ENCODE data around the gene LIX1L.

LIX1L gene

DNA sequence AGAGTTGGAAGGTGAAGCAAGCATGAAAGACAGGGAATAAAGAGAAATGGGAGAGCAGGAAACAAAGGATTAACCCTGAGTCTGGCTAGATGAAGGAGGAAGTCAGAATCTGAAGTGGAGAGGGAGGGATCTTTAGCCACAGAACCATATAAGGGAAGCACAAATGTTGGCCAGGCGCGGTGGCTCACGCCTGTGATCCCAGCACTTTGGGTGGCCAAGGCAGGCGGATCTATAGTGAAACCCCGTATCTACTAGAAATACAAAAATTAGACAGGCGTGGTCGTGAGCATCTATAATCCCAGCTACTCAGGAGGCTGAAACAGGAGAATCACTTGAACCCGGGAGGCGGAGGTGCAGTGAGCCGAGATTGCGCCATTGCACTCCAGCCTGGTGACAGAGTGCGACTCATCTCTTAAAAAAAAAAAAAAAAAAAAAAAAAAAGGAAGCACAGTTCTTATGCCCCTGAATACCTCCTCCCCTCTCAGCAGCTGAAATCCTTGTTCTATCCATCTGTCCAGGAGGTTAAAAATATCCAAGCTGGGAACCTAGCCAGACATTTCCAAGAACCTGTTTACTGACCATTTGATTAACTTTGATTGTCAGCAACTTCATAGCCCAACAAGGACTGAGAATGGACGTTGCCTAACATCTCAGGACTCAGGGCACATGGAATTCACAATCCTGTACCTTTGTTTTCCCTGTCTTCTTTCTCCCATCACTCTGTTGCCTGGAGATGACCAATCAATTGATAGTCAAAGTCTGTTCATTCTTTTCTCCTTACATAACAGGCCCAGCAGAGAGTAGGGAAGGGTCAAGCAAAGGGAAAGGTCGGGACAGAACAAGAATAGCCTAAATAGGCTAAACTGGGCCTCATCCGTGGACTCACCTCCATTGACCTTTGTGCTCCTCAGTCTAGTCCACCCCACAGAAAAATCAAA lies 28.0 kb upstream of the LIX1L start:
- peak; percentile 18 for DNase-seq (ENCODE audit: low spot score)

DNA sequence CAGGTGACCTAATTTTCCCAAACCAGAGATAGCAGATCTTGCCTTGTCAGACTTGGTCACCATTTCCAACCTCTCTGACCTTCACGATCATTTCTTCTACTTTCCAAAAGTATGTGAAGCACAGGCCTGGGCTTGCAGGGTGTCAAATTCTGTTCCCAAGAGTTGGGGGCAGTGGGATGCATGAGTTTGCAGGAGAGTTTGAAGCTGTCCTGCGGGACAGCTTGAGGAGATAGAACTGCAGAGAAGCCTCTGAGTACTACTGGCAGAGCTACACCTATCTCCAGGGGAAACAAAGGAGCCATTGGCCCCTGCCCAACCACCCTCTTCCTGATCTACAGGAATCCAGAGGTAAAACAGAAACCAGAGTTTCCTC lies 27.3 kb upstream of the LIX1L start:
- no peak for DNase-seq (ENCODE audit: low spot score)

DNA sequence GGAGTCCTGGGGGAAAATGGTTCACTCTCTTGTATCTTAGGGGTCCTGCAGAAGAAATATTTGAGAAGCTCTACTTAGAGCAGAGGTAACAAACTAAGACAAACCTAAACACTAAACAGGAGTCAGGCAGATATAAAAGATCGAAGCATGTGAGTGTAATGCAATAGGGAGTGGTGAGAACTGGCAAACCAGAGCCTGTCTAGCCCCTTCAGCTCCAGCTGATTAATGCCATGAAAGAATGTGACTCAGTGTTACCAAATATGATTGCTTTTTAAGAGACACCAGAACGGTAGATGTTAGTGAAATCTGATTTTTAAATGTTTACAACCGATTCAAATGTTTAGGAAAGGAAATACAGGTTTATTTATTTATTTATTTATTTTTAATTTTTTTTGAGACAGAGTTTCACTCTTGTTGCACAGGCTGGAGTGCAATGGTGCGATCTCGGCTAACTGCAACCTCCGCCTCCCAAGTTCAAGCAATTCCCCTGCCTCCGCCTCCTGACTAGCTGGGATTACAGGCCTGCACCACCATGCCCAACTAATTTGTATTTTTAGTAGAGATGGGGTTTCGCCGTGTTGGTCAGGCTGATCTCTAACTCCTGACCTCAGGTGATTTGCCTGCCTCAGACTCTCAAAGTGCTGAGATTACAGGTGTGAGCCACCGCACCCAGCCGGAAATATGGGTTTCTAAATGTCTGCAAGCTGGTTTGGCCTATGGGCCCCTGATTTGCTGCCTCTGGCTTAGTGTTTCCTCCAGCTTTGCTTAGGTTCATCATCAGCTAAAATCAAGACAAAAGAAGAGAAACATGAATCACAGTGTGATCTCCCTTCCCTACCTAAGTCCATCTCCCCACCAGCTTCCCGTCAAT lies 26.4 kb upstream of the LIX1L start:
- DNase-seq (ENCODE audit: low spot score) = no peak

DNA sequence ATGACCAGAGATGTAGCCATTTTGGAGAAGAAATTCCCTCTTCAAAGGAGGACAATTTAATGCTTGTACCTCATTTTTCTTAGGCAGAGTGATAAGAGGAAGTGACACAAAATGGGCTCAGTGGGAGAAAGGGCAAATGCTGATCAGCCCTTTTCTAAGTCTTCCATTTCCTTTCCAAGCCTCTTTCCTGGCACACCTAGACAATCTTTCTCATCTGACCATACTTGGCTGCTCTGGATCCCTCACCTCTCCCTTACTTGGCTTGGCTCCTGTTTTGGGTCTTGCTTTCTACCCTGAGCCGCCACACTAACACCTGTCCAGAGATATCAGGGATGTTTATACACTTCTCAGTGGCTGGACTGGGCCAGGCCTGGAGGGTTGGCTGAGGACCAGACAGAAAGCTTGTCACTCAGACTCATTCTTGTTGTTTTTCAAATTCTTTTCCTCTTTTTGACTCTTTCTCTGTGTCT lies 25.4 kb upstream of the LIX1L start:
- no peak for DNase-seq (ENCODE audit: low spot score)

DNA sequence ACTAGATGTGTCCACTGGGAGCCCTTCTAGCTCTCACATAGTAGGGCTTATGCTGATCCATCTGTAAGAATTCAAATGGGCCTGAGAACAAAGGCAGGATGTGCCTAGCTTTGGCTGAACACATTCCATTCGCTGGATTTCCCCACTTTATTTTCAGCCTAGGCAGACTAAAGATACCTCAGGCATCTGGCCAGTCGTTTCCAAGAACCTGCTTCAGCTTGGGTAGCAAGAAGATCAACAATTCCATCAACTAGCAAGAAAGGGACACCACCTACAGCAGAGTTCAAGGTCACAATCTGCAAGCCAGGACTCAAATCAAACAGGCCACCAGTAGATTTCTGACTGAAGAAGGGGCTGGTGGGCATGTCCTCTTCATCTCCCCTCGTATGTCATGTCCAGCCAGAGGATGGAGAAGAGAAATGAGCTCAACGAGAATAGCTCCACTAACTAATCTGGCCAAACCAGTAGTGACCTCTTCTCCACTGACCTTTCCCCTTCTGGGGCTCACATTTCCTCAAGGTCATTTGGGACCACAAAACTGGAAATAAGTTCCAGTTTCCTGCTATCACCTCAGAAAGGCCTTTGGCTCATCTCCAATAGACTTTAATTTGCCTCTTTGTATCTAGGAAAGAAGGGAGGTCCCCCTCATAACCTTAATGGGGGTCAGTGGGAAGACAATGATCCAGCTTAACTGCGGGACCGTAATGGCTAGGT lies 24.4 kb upstream of the LIX1L start:
- no peak for DNase-seq (ENCODE audit: low spot score)

DNA sequence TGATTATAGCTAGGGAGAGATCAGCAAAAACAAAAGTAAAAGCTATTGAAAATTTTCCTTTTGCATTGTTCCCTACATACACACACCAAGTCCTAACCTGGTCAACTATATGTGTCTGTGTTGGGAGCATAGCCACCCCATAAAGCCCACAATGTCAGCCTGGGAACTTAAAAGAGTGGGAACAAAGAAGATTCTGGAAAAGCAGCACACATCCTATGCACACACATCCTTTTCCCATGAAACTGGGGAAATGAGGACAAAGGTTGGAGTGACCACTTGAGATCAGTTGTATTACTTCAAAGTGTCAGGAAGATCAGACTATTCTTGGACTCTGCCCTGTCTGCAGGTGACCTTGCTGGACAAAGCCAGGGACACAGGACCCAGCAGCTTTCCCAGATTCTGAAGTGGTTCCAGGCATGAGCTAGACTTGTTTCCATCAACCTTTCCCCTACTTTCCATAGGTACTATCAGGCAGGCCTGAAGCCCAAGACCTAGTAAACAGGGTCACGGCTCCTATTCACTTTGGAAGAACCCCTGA lies 22.7 kb upstream of the LIX1L start:
- no peak for DNase-seq (ENCODE audit: low spot score)

DNA sequence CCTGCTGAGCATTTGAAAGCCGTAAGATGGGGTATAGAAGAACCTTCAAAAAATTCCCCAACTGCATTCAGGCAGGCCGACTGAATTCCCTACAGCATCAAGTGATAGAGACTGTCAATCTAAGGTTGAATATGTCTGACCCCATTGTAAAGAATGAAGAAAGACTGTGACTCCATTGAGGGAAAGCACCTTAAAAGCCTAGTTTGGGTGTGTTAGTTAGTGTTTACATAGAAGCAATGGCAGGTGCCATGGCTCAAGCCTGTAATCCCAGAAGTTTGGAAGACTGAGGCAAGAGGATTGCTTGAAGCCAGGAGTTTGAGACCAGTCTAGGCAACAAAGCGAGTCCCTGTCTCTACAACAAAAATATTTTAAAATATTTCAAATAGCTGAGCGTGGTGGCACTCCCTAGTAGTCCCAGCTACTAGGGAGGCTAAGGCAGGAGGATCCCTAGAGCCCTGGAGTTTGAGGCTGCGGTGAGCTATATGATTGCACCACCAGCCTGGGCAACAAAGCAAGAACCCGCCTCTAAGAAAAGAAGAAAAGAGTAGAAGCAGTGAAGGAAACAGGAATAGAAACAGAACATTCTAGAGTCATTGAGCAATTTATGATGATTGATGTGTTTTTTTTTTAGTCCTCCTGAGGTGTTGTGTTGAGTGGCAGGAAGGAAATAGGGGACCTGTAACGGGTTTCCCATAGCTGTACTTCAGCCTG lies 22.1 kb upstream of the LIX1L start:
- DNase-seq (ENCODE audit: low spot score) = no peak

DNA sequence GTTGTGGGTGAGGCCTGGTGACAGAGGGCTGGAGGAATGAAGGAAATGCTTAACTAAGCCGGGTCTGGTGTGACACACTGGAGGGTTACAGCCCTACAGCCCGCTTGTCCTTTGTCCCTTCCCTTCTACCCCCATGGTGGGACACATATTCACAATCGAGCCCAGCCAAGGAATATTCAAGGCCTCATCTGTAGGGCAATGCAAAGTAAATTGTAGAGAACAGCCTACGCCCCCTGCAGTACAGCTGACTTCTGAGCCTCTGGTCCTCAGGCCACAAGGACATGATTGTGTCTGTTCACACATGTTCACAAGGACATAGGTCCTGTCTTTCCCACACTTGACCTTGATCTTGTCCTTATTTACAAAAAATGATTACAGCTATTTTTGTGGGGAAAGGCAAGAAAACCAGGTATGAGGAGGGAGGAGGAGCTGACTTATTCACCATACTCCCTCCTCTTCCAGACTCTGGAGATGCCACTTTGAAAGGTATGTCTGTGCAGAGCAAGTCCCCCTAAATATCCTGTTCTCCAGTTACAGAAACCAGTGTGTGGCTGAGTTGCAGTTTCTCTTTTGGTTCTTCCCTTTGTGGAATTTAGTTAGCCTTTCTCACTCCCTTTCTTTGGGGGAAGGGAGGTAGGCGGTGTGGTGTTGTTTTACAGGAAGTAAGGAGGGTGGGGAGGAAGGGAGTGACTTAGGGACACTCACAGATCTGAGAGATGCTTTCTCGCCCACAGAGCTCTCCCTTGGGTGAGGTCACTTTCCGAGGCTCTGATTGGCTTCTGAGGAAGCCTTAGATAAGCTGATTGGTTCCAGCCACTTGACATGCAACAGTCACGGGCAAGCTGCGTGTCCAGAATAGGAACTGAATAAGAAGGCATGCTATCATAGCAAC lies 21.3 kb upstream of the LIX1L start:
- peak; percentile 37 for DNase-seq (ENCODE audit: low spot score)

DNA sequence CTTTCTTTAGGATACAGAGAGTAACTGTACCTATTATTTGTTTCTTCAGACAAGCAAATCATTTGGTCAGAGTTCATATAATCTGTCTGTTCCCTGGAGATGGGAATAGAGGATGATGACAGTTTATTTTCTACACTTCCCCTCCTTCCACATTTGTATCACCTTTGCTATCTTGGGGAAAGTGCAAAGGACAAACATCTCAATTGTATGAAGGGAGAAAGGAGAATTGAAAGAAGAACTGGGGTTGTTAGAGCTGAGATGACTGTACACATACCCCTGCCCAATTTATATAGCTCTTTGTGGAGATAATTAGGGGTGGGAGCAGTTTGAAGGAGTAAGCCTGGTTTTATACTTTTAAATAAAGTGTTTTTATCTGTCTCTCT lies 20.6 kb upstream of the LIX1L start:
- no peak for DNase-seq (ENCODE audit: low spot score)

DNA sequence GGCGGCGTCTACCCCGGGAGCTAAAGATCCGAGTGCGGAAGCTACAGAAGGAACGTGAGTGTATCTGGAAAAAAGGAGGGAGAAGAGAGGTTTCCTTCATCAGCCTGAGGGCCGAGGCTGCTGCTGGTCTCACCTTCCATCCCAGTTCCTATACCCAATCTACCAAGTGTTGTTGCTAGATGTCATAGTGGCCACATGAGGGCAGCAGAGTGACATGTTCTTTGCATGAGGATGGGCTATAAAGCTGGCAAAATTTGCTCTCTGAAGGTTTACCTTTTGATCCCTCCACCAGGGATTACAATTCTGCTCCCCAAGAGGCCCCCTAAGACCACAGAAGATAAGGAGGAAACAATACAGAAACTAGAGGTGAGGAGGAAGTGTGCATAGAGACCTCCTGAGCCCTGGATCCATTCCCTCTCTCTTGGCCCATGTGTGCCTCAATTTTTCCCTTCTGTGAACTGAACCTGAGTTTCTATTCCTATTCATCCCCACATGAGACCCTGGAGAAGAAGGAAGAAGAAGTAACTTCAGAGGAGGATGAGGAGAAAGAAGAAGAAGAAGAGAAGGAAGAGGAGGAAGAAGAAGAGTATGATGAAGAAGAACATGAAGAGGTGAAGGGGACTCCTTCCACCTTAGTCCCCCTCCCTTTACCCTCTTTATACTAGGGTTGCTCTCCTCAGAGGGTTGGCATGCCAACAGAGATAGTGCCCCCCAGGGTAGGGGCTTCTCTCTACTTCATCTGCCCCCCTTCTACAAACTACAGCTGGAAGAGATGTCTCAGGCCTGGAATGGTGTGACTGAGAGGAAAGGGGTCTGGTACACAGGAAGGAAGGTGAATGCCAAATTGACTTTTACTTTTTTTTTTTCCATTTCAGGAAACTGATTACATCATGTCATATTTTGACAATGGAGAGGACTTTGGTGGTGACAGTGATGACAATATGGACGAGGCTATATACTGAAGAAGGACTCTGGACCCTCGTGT lies 20.0 kb upstream of the LIX1L start:
- peak; percentile 82 for DNase-seq (ENCODE audit: low spot score)

DNA sequence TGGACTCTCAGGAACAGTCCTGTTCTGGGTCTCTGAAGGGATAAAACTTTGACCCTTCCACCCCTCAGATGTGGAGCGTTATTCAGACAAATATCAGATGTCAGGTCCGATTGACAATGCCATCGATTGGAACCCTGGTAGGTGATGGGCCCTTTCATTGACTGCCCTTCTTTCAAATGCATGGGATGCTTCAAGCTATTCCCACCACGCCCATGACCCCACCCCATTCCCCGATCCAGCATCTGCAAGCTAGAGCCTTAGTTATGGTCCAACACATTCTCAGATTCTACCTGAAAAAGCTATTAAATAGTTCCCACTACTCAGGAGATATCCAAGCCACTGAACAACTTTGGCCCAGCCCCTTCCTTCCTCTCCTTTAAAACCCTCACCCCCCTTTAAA lies 19.2 kb upstream of the LIX1L start:
- DNase-seq (ENCODE audit: low spot score) = no peak

DNA sequence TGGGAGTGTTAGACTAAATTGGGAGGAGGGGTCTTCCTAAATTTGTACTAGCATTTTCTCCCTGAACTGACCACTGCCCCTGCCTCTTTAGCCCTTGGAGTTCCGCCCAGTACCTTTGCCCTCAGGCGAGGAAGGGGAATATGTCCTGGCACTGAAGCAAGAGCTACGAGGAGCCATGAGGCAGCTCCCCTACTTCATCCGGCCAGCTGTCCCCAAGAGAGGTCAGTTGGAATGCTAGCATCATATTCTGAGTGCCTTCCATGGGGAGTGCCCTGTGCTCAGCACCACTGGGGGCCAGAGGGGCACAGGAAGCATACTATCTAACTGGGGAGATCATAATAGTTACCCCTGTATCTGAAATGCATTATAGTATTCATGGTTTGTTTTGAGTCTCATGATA lies 17.4 kb upstream of the LIX1L start:
- no peak for DNase-seq (ENCODE audit: low spot score)

DNA sequence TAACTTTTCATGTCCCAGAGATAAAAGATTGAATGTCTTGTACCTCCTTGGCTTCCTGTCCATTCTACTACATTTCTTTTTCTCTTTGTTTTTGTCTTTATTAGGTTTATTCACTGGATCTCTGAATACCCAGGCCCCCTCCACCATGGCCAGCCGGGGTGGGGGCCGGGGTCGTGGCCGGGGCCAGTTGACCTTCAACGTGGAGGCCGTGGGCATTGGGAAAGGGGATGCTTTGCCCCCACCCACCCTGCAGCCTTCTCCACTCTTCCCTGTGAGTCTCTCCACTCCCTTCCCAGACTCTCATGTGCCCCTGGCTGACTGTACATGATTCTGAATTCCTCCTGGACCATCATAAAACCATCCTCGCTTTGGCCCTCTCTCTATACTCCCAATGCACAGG lies 16.9 kb upstream of the LIX1L start:
- DNase-seq (ENCODE audit: low spot score) = no peak

DNA sequence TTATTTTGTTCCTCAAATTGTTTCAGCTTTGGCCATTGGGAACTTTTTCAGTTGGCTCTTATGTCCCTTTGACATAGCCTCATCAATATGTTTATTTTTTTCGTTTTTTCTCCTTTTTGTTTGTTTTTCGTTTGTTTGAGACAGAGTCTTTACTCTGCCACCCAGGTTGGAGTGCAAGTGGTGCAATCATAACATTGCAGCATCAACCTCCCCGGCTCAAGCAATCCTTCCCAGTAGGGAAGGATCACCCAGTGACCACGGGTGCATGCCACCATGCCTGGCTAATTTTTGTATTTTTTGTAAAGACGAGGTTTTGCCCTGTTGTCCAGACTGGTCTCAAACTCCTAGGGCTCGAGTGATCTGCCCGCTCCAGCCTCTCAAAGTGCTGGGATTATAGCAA lies 14.8 kb upstream of the LIX1L start:
- peak; percentile 40 for DNase-seq (ENCODE audit: low spot score)

DNA sequence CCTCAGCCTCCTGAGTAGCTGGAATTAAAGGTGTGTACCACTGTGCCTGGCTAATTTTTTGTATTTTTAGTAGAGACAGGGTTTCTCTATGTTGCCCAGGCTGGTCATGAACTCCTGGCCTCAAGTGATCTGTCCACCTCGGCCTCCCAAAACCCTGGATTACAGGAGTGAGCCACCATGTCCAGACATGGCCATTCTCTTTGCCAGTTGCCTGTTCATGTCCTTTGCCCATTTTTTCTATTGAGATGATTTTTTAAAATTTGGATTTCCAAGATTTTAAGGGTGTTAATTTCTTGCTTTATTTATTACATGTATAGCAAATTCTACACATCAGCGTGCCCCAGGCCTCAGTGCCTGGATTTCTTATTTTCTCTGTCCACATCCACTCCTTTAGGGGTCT lies 9.5 kb upstream of the LIX1L start:
- no peak for DNase-seq (ENCODE audit: low spot score)

DNA sequence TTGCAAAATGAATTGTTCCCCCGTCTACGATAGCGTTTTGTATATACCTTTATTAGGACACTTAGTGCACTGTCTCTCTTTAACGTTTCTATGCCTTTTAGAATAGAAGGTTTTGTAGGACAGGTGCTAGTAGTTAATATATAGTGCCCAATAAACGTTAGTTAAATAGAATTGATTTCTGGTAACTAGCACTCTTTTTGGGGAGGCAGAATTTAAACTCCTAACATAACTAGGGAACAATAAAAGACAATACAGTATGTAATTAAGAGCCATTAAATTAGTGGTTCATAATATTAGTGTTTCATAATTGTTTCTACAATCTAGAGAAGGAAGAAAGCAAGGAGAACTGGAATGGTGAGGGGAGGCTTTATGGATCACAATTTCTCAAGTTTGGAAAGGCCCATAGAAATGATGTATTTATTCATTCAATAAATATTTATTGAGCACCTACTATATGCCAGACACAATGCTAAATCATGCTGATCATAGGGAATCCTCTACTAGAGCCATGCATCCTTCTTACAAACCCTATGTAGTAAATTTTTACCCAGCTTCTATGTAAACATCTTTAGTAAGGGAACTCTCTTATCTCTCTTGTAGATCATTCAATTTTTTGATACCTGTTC lies 7.4 kb upstream of the LIX1L start:
- DNase-seq (ENCODE audit: low spot score) = no peak

DNA sequence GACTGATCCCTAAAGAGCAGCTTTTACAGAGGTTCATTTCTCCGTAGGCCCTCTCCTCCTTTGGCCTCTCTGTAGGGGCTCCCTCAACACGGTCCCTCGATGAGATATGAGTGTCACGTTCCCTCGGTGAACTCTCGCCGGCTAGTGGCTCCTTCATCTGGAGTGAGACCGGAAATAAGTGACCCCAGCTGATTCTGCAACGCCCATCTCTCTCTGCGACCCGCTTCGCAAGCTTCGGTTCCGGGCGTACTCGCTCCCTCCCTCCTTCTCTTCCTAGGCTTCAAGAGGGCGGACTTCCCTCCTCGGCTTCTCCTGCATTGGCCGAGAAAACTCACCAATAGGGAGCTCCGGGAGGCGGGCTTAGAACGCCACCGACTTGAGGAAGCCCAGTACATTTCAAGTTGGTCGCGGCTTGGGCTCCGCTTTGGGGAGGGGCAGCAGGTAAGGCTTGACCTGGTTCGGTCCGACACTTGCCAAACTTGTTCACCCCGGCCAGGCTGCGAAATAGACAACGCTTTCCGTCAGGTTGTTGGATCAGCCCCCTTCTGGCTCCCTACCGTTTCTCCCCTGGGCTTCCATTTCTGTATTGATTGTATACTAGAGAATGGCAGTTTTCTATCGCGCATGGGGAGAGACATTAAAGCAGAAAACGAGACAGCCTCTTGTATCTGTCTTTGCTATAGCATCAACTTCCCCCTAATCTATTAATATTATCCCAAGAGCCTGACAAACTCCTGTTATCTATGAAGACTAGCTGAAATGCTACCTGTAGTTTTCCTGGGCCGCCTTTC lies 6.7 kb upstream of the LIX1L start, which contains the start of the genes ANKRD34A and POLR3GL:
ANKRD34A (minus strand) TSS at position 248 of the 791 bp plus-strand sequence. CDS start 2,816 bp downstream, outside the sequence.
POLR3GL (plus strand) TSS at position 363 of the 791 bp plus-strand sequence. CDS start 10,176 bp downstream, outside the sequence.
- peak; percentile 93 for DNase-seq (ENCODE audit: low spot score)

Data from HuH-7.5 (cell line).